ENCODE results near the gene CCDC24. TPM values are rescaled to one million over a fixed set of nuclear protein-coding genes. Genes with fewer than 3 reads are reported as not detected.

The CCDC24 gene
- total and polyA plus RNA-seq, 3 experiments from 2014 or later, result 0.43 to 3.4 (median 2.7) TPM

- Histone ChIP-seq H3K9me3 (ENCODE audit: low read length) (no peaks in the 10 kb centered on the region), H3K4me3 (ENCODE audit: low read length) (no peak overlapping the region), H3K27me3 (ENCODE audit: insufficient read depth, low read length, poor library complexity, severe bottlenecking) (no peaks in the 10 kb centered on the region), H3K27ac (ENCODE audit: low read depth, low read length) (no peak overlapping the region), H3K36me3 (ENCODE audit: insufficient read depth, low read length) (no peaks in the 10 kb centered on the region), H3K4me1 (ENCODE audit: insufficient read depth, low read length) (peaks cover 8% of the 10 kb centered on the region)
- Mint-ChIP-seq H3K4me1 (peaks cover 14 to 35% (median 23%) of the 10 kb centered on the region in 3 donors), H3K4me3 (peak overlapping the region in 2 of 7 donors; percentile 41 to 87), H3K9me3 (no peaks in the 10 kb centered on the region), H3K36me3 (peaks cover 0 to 2% (median 0%) of the 10 kb centered on the region in 3 donors), H3K27ac (peak overlapping the region in 6 of 8 donors; percentile 2 to 92 (median 68)), H3K27me3 (peaks cover 0 to 3% of the 10 kb centered on the region in 2 donors)
- ChIA-PET POLR2A (no interaction called here), CTCF (interaction anchor here (0.8 to 5.7 kb wide), 3 partner anchors 9 to 98 kb away, joined by 3 to 108 read pairs (median 5); no protein-coding TSS in a partner anchor)
- no peak for DNase-seq
Observed at GRCh38 chr1:44033041-44033575, 41.7 kb downstream of the CCDC24 start.

DNA sequence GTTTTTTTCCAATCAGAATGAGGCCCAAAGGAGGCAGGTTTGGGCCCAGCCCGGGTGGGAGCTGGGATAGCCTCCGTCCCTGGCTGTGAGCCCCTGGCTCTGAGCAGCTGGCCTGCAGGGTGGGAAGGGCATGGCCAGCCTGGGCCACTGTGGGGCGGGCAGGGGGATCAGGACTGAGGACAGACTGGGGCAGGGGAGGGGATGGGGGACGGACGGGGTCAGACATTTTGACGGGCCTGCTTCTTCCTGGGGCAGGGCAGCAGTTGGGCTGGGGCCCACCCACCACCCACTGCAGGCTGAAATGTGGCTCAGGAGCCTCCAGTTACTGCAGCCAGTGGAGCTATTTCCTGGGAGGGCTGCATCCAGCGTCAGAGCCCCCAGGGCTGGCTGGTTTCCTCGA lies 42.4 kb downstream of the CCDC24 start:
- ChIA-PET POLR2A (no interaction called here), CTCF (interaction anchor here (1.0 to 5.7 kb wide), 3 partner anchors 14 to 99 kb away, joined by 5 to 108 read pairs (median 18); no protein-coding TSS in a partner anchor)
- no peak overlapping the region for H3K4me3 ChIP-seq (ENCODE audit: low read length)
- Mint-ChIP-seq H3K9me3 (no peaks in the 10 kb centered on the region), H3K36me3 (peaks cover 0 to 2% (median 0%) of the 10 kb centered on the region in 3 donors), H3K27me3 (peaks cover 0 to 3% of the 10 kb centered on the region in 2 donors), H3K27ac (peak overlapping the region in 2 of 8 donors; percentile 61 to 92), H3K4me1 (peaks cover 12 to 31% (median 21%) of the 10 kb centered on the region in 3 donors), H3K4me3 (no peak overlapping the region)
- H3K27ac ChIP-seq (ENCODE audit: low read depth, low read length), result no peak overlapping the region
- H3K27me3 ChIP-seq (ENCODE audit: insufficient read depth, low read length, poor library complexity, severe bottlenecking), result no peaks in the 10 kb centered on the region
- no peaks in the 10 kb centered on the region for H3K9me3 ChIP-seq (ENCODE audit: low read length)
- H3K36me3 ChIP-seq (ENCODE audit: insufficient read depth, low read length), result no peaks in the 10 kb centered on the region
- H3K4me1 ChIP-seq (ENCODE audit: insufficient read depth, low read length), result peaks cover 8% of the 10 kb centered on the region
- DNase-seq, result no peak

DNA sequence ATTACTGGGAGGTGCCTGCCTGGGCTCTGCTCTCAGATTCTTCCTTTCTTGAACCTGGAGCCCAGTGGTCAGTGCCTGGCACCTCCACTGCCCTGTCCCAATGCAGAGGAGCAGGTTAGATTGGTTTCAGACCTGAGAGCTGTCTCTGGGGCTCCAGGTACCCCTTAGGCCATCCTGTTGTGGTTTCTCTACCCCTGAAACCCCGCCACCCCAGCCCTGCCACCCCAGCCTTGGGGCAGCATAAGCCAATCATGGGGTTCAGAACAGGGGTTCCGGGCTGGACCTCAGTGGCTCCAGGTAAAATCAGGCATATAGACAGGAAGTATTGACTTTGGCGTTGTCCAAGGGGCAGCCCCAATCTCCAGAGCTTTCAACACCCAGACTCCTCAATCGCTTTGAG lies 43.0 kb downstream of the CCDC24 start:
- CTCF ChIA-PET, result interaction anchor here (3.5 to 5.7 kb wide), 2 partner anchors 13 to 30 kb away, joined by 18 to 108 read pairs; no protein-coding TSS in a partner anchor

DNA sequence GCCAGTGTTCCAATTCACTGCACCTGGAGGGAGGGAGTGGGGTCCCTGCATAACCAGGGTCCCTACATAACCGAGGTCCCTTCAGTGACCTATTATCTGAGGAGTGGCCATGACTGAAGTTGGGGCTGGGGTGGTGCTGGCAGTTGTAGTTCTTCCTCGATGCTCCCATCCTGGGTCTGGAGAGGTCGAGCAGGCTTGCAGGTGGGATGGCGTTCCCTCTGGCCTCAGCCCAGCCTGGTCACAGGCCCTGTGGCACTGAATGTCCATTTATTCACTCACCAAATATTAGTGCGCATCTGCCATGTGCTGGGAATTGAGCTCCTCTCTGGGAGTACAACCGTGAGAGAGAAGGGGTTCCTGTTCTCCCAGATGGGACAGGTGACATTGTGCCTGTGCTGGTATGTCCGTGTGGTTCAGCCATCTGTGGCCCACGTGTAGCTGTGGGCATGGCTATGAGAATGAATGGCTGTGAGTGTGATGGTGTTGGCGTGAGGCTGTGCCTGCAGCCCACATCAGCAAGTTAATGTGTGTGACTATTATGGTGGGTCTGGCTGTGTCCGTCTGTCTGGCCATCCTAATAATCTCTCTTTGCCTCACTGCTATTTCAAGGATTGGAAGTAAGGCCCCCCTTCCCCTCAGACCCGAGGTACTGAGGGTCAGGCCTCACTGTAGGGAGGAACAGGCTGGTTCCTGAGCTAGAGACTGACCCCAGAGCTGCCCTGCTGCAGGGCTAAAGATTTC lies 43.7 kb downstream of the CCDC24 start:
- H3K36me3 Mint-ChIP-seq, result peaks cover 0 to 2% (median 0%) of the 10 kb centered on the region in 3 donors
- H3K4me3 ChIP-seq (ENCODE audit: low read length), result no peak overlapping the region
- no peaks in the 10 kb centered on the region for H3K9me3 ChIP-seq (ENCODE audit: low read length)
- peak overlapping the region in 4 of 8 donors; percentile 23 to 79 (median 68) for H3K27ac Mint-ChIP-seq
- H3K9me3 Mint-ChIP-seq, result no peaks in the 10 kb centered on the region
- POLR2A ChIA-PET, result interaction anchor here (0.9 kb wide), 2 partner anchors 20 to 29 kb away, joined by 3 read pairs; no protein-coding TSS in a partner anchor
- peaks cover 0 to 19% (median 12%) of the 10 kb centered on the region in 3 donors for H3K4me1 Mint-ChIP-seq
- no peaks in the 10 kb centered on the region for H3K27me3 ChIP-seq (ENCODE audit: insufficient read depth, low read length, poor library complexity, severe bottlenecking)
- H3K27ac ChIP-seq (ENCODE audit: low read depth, low read length), result peak overlapping the region; percentile 6
- no peaks in the 10 kb centered on the region for H3K4me1 ChIP-seq (ENCODE audit: insufficient read depth, low read length)
- peak overlapping the region in 1 of 7 donors; percentile 28 for H3K4me3 Mint-ChIP-seq
- CTCF ChIA-PET, result interaction anchor here (0.9 to 5.7 kb wide), 7 partner anchors 13 to 1097 kb away, joined by 3 to 108 read pairs (median 6); no protein-coding TSS in a partner anchor
- no peaks in the 10 kb centered on the region for H3K36me3 ChIP-seq (ENCODE audit: insufficient read depth, low read length)
- H3K27me3 Mint-ChIP-seq, result peaks cover 0 to 6% of the 10 kb centered on the region in 2 donors
- DNase-seq, result no peak

More for the DNA sequence above, 43.0 kb downstream of the CCDC24 start:
- Mint-ChIP-seq H3K4me3 (no peak overlapping the region), H3K27ac (peak overlapping the region in 3 of 8 donors; percentile 23 to 79 (median 50)), H3K36me3 (peaks cover 0 to 2% (median 0%) of the 10 kb centered on the region in 3 donors), H3K27me3 (peaks cover 0 to 3% of the 10 kb centered on the region in 2 donors), H3K9me3 (no peaks in the 10 kb centered on the region), H3K4me1 (peaks cover 5 to 24% (median 17%) of the 10 kb centered on the region in 3 donors)
- H3K9me3 ChIP-seq (ENCODE audit: low read length), result no peaks in the 10 kb centered on the region
- no peak overlapping the region for H3K4me3 ChIP-seq (ENCODE audit: low read length)
- no peaks in the 10 kb centered on the region for H3K27me3 ChIP-seq (ENCODE audit: insufficient read depth, low read length, poor library complexity, severe bottlenecking)
- no peak for DNase-seq
- H3K36me3 ChIP-seq (ENCODE audit: insufficient read depth, low read length), result no peaks in the 10 kb centered on the region
- no peak overlapping the region for H3K27ac ChIP-seq (ENCODE audit: low read depth, low read length)
- H3K4me1 ChIP-seq (ENCODE audit: insufficient read depth, low read length), result peaks cover 3% of the 10 kb centered on the region
- POLR2A ChIA-PET, result no interaction called here

DNA sequence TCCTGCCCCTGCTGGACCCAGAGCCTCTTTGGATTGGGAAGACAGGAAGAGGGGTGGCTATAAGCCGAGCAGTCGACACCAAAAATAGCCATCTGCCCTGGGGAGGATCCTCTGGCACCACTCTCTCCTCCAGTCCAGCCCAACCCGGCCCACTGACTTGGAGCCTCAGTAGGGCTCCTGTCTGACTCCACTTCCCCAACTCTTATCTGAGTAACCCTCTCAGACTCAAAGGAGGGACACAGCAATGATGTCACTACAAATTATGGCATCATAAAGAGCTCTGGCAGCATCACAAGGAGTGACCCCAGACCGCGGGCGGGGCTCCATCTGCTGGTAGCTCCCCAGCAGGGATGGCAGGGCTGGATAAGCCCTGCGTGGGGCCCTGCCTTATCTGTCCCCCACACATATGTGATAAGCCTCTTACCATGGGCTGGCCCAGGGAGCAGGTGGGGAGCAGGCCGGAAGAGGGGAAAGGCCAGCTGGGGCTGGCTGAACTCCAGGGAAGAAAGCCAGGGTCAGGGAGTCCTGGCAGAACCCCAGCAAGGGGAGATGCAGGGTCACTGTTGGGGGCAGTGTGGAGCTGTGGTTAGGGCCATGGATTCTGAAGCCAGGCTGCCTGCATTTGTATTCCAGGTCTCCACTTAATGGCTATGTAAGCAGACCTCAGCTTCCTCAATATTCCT lies 44.5 kb downstream of the CCDC24 start:
- no peak overlapping the region for H3K4me3 ChIP-seq (ENCODE audit: low read length)
- DNase-seq, result no peak
- Mint-ChIP-seq H3K27me3 (peaks cover 0 to 6% of the 10 kb centered on the region in 2 donors), H3K27ac (peak overlapping the region in 2 of 8 donors; percentile 63 to 72), H3K9me3 (no peaks in the 10 kb centered on the region), H3K36me3 (peaks cover 0 to 2% (median 0%) of the 10 kb centered on the region in 3 donors), H3K4me3 (no peak overlapping the region), H3K4me1 (peaks cover 0 to 19% (median 12%) of the 10 kb centered on the region in 3 donors)
- H3K27me3 ChIP-seq (ENCODE audit: insufficient read depth, low read length, poor library complexity, severe bottlenecking), result no peaks in the 10 kb centered on the region
- H3K4me1 ChIP-seq (ENCODE audit: insufficient read depth, low read length), result no peaks in the 10 kb centered on the region
- ChIA-PET POLR2A (interaction anchor here (0.9 kb wide), 2 partner anchors 21 to 30 kb away, joined by 3 read pairs; no protein-coding TSS in a partner anchor), CTCF (interaction anchor here (0.7 to 5.7 kb wide), 21 partner anchors 9 to 1098 kb away, joined by 3 to 108 read pairs (median 3); partner anchors contain the start of gene CCDC24)
- H3K9me3 ChIP-seq (ENCODE audit: low read length), result no peaks in the 10 kb centered on the region
- peak overlapping the region; percentile 30 for H3K27ac ChIP-seq (ENCODE audit: low read depth, low read length)
- H3K36me3 ChIP-seq (ENCODE audit: insufficient read depth, low read length), result no peaks in the 10 kb centered on the region

GRCh38 chr1:44036409-44037139 lies 45.2 kb downstream of the CCDC24 start:
- peak; percentile 39 to 75 (median 55) for DNase-seq
- H3K4me3 ChIP-seq (ENCODE audit: low read length), result no peak overlapping the region
- peak overlapping the region in 1 of 7 donors; percentile 15 for H3K4me3 Mint-ChIP-seq
- no peaks in the 10 kb centered on the region for H3K4me1 ChIP-seq (ENCODE audit: insufficient read depth, low read length)
- H3K27ac Mint-ChIP-seq, result peak overlapping the region in 2 of 8 donors; percentile 12 to 17
- ChIA-PET POLR2A (interaction anchor here (0.9 kb wide), 2 partner anchors 22 to 31 kb away, joined by 3 read pairs; no protein-coding TSS in a partner anchor), CTCF (interaction anchor here (0.7 to 5.7 kb wide), 24 partner anchors 8 to 1099 kb away, joined by 3 to 108 read pairs (median 3); partner anchors contain the start of genes ARTN, ATP6V0B and CCDC24)
- peaks cover 0 to 12% (median 11%) of the 10 kb centered on the region in 3 donors for H3K4me1 Mint-ChIP-seq
- H3K36me3 ChIP-seq (ENCODE audit: insufficient read depth, low read length), result no peaks in the 10 kb centered on the region
- H3K27ac ChIP-seq (ENCODE audit: low read depth, low read length), result peak overlapping the region; percentile 30
- no peaks in the 10 kb centered on the region for H3K36me3 Mint-ChIP-seq
- H3K9me3 ChIP-seq (ENCODE audit: low read length), result no peaks in the 10 kb centered on the region
- no peaks in the 10 kb centered on the region for H3K27me3 ChIP-seq (ENCODE audit: insufficient read depth, low read length, poor library complexity, severe bottlenecking)
- H3K27me3 Mint-ChIP-seq, result peaks cover 0 to 4% of the 10 kb centered on the region in 2 donors
- no peaks in the 10 kb centered on the region for H3K9me3 Mint-ChIP-seq

DNA sequence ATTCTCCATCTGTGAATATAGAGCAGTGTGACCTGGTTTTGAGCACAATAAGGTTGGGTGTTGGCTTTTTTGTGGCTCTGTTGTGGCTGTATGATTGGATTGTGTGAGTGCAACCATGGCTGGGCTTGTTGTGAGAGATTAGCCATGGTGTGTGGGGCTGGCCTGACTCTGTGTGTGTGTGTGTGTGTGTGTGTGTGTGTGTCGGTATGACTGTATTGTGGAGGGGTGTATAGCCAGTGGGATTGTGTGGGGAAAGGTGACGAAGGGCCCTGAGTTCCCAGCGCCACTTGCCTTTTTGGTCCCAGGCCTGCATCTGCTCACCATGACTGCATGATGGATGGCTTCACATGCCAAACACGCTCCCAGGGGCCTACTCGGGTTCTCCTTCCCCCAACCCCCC lies 45.8 kb downstream of the CCDC24 start:
- Histone ChIP-seq H3K36me3 (ENCODE audit: insufficient read depth, low read length) (no peaks in the 10 kb centered on the region), H3K4me1 (ENCODE audit: insufficient read depth, low read length) (no peaks in the 10 kb centered on the region), H3K9me3 (ENCODE audit: low read length) (no peaks in the 10 kb centered on the region), H3K27me3 (ENCODE audit: insufficient read depth, low read length, poor library complexity, severe bottlenecking) (no peaks in the 10 kb centered on the region), H3K27ac (ENCODE audit: low read depth, low read length) (peak overlapping the region; percentile 30), H3K4me3 (ENCODE audit: low read length) (no peak overlapping the region)
- H3K36me3 Mint-ChIP-seq, result no peaks in the 10 kb centered on the region
- no peaks in the 10 kb centered on the region for H3K9me3 Mint-ChIP-seq
- peak overlapping the region in 2 of 8 donors; percentile 19 to 62 for H3K27ac Mint-ChIP-seq
- ChIA-PET CTCF (interaction anchor here (0.7 to 5.7 kb wide), 17 partner anchors 9 to 507 kb away, joined by 3 to 108 read pairs (median 4); partner anchors contain the start of genes ARTN, ATP6V0B and CCDC24), POLR2A (no interaction called here)
- H3K4me3 Mint-ChIP-seq, result no peak overlapping the region
- peaks cover 0 to 4% of the 10 kb centered on the region in 2 donors for H3K27me3 Mint-ChIP-seq
- DNase-seq, result no peak
- H3K4me1 Mint-ChIP-seq, result peaks cover 0 to 7% (median 7%) of the 10 kb centered on the region in 3 donors
